Measurements from ENCODE around the gene CDHR4.
A peak's percentile ranks its signal among the peaks of the same experiment; 100 is the strongest.
"Not testable (repeated sequence)": the region's sequence is repeated elsewhere in the genome, so short reads cannot be mapped to it uniquely, and the experiment has no call there.

CDHR4 gene

DNA sequence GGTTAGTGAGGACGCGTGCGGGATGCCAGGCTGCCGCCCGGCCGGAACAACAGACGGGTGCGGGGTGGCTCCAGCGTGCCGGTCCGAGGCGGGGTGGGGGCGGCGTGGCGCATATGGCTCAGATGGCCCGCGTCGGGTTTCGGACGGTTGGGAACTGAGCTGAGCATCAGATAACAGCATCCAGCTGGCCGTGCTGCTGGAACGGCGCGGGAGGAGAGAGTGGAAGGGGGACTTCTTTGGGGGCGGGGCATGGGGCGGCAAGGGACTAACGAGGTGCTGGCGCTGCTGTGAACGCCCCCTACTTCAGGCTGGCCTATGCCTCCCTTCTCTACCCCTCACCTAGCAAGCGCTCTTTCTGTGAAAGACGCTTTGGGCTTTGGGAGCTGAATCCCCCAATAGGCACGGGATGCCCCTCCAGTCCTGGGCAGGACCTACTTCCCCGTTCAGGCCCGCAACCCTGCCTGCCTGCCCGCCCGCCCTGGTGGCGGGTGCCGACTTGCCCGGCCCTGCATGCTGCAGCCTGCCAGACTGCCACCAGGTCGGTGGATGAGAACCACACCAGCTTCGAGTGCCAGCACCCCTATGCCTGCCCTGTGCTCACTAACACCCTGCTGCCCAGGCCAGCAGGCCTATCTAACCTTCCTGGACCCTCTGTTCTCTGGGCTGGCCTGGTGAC is 3.9 kb upstream of the CDHR4 start:
- DNase-seq (ENCODE audit: low read depth): peak; percentile 58

DNA sequence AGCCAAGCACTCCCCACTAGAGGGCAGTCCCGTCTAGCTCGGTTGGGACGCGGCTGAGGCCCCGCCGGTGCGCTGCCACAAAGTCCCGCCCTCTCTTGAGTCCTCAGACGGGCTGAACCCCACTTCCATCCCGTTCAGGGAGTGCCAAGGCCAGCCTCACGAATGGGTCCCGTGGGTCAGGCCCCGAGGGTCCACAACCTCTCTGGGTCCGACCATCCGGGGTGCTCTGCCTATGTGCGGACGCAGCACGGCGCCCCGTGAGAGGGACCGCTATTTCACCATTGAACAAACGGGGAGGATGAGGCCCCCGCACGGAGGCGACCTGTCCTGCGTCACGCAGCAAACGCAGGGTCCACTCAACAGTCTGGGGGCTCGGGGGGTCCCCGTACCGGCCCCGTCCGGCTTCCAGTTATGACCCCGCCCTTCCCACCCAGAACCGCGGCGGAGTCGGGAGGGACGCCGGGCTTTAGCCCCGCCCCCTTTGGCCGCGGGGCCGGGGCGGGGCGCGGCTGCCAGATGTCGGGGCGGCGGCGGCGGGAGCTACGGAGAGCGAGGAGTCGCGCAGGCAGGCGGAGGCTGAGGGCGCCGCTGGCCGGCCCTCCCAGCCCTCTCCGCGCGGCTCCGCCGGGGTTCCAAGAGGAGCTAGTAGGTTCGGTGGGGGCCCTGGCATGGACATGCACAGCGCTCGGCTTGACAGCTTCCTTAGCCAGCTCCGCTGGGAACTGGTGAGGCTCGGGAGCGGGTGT is 3.2 kb upstream of the CDHR4 start, which contains the start of gene INKA1:
INKA1 (plus strand) TSS at position 543 of the 746 bp plus-strand sequence; CDS start at position 675, 132 bp downstream.
- peak; percentile 78 for DNase-seq (ENCODE audit: low read depth)

DNA sequence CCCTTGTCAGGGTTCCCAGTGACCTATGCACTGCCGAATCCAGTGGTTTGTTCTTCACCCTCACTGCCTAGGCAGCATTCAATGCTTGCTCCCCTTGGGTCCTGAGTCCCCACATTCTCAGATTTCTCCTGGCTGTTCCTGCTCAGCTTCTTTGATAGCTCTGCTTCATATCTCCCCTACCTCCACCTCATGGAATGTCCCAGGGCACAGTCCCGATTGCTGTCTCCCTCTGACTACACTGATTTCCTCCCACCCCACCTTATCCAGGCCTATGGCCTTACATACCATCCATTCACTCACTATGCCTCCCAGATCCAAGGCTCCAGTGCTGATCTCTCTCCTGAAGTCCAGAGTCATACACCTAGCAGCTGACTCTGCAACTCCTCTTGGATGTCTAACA is 1.5 kb upstream of the CDHR4 start:
- no peak for DNase-seq (ENCODE audit: low read depth)

DNA sequence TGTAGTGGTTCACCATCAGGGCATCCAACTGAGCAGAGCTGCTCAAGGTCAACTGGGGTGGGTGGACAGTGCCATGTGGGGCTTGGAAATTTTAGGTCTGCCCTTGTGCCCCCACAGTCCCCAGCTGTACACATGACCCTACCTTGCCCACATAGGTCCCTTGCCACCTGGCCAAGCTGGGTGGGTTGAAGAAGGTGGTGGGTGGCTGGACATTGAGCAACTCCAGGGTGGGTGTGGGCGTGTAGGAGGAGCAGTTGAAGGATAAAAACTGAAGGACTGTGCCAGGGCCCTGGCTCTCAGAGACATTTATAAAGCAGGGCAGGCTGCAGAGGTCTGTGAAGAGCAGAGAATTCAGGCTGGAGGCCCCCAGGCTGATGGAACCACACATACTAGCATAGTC is 568 bp downstream of the CDHR4 start:
- DNase-seq (ENCODE audit: low read depth): no peak

- no peak for DNase-seq (ENCODE audit: low read depth)
Measured at GRCh38 chr3:49794926-49795905, 4.5 kb downstream of the CDHR4 start.

- DNase-seq (ENCODE audit: low read depth): no peak
Measured at GRCh38 chr3:49794431-49794830, 5.2 kb downstream of the CDHR4 start.

- no peak for DNase-seq (ENCODE audit: low read depth)
Measured at GRCh38 chr3:49793486-49794085, 6.1 kb downstream of the CDHR4 start.

DNA sequence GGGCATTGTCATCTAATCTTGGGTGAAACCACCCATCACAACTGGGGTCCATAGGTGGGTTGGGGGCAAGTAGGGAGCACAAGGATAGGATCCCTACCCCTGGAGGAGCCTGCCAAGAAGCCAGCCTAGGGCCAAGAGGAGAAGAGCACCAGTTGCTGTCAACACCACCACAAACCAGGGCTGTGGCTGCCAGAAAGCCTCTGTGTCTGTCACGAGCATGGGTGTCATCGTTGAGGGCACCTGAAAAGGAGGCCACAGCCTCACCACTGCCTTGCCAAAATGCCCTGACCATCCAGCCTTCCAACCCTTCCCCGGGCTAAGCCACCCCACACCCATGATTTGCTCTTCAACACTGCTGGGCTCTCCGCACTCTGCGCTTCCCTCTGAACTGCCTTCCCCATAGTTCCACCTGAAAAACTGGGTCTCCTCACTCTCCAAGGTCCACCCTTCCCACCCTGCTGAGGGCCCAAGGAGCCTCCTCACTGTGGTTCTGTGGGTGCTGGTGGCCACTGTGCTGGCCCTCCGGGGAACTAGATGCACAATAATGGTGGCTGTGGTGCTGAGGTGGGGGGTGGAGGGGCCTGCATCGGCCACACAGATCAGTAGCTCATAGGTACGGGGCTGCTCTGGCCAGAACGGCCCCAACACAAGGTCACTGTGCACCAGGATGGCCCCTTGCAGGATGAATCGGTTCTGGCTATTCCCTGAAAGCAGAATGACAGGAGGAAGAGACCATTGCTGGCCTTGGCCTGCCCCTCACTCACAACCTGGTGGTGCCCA is 7.1 kb downstream of the CDHR4 start:
- DNase-seq (ENCODE audit: low read depth): no peak

DNA sequence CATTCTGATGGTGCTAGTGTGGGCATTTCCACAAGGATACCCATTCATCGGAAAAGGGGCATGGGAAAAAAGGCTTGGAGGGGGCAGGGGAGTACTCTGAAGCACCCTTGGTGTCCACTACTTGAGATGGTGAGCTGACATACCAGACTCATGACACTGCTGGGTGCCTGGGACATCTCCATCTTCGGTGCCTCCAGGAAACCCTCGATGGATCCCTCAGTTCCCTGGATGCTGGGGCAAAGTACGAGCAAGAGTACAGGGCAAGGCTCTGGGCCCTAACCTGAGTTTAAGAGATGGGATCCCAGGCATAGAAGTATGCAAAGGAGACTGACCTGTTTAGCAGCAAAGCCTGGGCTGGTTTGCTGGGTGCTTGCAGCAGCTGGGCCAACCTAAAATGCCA is 8.1 kb downstream of the CDHR4 start:
- DNase-seq (ENCODE audit: low read depth): no peak

DNA sequence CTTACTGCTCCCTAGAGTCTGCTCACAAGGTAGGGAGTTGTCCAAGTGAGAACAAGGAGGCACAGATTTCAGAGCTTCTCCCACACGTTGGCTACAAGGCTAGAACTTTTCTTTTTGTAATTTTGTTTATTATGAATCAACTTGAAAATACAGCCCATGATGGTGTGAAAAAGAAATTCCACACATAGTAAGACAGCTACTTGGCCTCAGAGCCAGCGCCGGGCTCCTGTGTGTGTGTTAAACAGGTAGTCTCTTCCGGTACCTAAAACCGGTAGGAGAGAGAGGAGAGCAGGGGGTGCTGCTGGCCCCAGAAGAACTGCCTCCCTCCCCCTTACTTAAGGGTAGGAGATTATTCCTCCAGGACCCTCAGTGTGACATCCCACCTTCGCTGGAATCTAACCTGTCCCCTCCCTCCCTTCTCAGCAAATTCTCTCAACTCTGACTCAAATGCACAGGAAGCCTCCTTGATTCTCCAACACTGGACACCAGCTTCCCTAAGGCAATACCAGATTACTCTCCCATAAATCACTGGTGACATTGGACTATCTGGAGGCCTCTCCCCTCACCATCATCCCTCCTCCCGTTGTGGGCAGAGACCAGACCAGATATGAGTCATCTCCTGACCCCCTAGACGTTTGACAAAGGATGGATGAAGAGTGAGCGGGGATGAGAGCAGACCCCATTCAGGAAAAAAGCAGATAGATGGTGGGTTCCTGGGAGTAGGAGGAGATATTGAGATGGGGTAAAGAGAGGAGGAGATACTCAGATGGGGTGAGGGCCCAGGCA is 8.9 kb downstream of the CDHR4 start:
- no peak for DNase-seq (ENCODE audit: low read depth)

GRCh38 chr3:49788056-49788455 is 11.6 kb downstream of the CDHR4 start:
- DNase-seq (ENCODE audit: low read depth): no peak

- no peak for DNase-seq (ENCODE audit: low read depth)
Measured at GRCh38 chr3:49787536-49787935, 12.1 kb downstream of the CDHR4 start.

GRCh38 chr3:49787182-49787464 is 12.6 kb downstream of the CDHR4 start:
- no peak for DNase-seq (ENCODE audit: low read depth)

GRCh38 chr3:49786357-49787181 is 13.1 kb downstream of the CDHR4 start, which contains the start of gene IP6K1:
Gene IP6K1 (minus strand): TSS chr3:49786542. CDS start chr3:49748040, 38,502 bp downstream.
- peak; percentile 100 for DNase-seq (ENCODE audit: low read depth)

DNA sequence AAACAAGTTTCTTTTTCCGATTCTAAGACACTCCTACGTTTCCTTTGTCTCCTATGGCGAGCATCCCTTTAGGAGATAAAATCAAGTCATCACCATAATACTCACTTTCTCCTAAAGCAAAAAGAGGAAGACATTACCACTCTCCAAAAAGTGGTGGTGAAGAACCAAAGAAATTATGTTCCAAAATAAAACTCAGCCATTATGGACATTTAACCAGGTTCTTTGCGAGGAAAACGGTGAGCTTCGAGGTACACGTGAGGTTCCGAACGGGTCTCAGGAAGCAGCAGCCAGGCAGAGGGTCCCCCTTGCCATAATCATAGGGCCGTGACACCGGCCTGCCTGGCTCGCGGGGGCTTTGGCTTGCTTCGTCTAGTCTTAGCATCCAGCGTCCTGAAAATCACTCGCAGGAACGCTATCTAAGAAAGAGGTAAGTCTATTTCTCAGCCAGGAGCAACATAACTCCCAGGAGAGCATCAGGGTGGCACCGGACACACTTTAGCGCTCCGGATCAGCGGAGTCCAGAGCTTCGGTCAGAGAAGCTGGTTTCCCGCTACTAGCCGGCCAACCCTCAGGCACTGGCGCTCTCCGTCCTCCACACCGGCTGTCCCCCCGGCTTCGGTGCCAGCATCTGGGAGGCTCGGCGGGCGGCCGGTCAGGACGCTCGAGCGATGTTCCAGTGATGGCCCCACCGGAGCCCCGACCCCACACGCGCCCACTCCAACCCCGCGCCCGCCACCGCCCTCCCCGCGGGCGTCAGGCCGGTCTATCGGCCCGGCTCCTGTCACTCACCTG is 13.9 kb downstream of the CDHR4 start:
- DNase-seq (ENCODE audit: low read depth): peak; percentile 32

DNA sequence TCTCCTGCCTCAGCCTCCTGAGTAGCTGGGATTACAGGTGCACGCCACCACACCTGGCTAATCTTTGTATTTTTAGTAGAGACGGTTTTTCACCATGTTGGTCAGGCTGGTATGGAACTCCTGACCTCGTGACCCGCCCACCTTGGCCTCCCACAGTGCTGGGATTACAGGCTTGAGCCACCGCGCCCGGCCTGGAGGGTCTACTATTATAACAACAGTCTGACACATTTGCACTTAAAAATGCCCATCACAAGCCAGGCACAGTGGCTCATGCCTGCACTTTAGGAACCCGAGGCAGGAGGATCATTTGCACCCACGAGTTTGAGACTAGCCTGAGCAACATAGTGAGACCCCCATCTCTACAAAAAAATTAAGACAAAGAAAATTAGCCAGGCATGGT is 17.4 kb downstream of the CDHR4 start:
- not testable (repeated sequence) for DNase-seq (ENCODE audit: low read depth)

GRCh38 chr3:49781415-49782199 is 18.1 kb downstream of the CDHR4 start:
- DNase-seq (ENCODE audit: low read depth): no peak

- not testable (repeated sequence) for DNase-seq (ENCODE audit: low read depth)
Measured at GRCh38 chr3:49780975-49781365, 18.7 kb downstream of the CDHR4 start.

All from fibroblast of gingiva (primary cell).